ENCODE measurements around the gene FUT8.

- no peak for TF ChIP-seq CTCF (IDR thresholded peaks at IDR 0.05)
- TF ChIP-seq POLR2A (IDR thresholded peaks at IDR 0.05): no peak
Observed at GRCh38 chr14:65456247-65456646, 43.7 kb downstream of the FUT8 start.
